Caco-2 (cell line): ENCODE measurements around the gene NDC1. TPM values are rescaled to one million over a fixed set of nuclear protein-coding genes. Genes with fewer than 3 reads are reported as not detected.

ENCODE experiments used
- BruUV-seq: library from RNA; stranded (reverse); fragments of 400-500 nt; replicated peaks from 2 replicates; lab custom pipeline; 2021; lab: Mats Ljungman, UMichigan
- CTCF ChIA-PET: fragments of 300-600 bp; sonication (Branson Sonifier 250); formaldehyde crosslinking; loops from one replicate; lab custom pipeline; 2022; ENCODE audit warnings: antibody characterized with exemption; lab: Charles Lee
- POLR2A ChIA-PET: fragments of 300-600 bp; sonication (Branson Sonifier 250); formaldehyde crosslinking; loops from one replicate; lab custom pipeline; 2022; ENCODE audit warnings: antibody characterized with exemption; lab: Charles Lee
- DNase-seq, 2 experiments: peaks; one replicate each; pipeline versions ENCODE4 v3.0.0 to v3.0.0-alpha.2; 2020 to 2022
- H3K27me3 ChIP-seq: replicated peaks from 2 replicates; pipeline ENCODE4 v1.6.0; 2011; ENCODE audit warnings: low read length; ENCODE audit not compliant: control insufficient read depth, insufficient read depth
- H3K36me3 ChIP-seq: 2 replicates; pipeline ENCODE4 v1.5.1; 2011; ENCODE audit warnings: low read length; ENCODE audit not compliant: control insufficient read depth, insufficient read depth
- H3K4me1 ChIP-seq: fragments of 250-450 bp; sonication (Bioruptor Pico); 2 replicates; pipeline ENCODE4 v1.5.1; 2020; ENCODE audit warnings: mild to moderate bottlenecking
- H3K4me3 ChIP-seq: 2 replicates; pipeline ENCODE4 v1.5.1; 2011; ENCODE audit warnings: low read depth, mild to moderate bottlenecking, control low read depth, low read length
- H3K9me3 ChIP-seq: fragments of 250-450 bp; sonication (Bioruptor Pico); 2 replicates; pipeline ENCODE4 v1.5.1; 2020; ENCODE audit warnings: mild to moderate bottlenecking, moderate library complexity
- H3K27ac Mint-ChIP-seq: one replicate; pipeline ENCODE4 v1.8.0; 2022; ENCODE audit warnings: mixed read lengths; ENCODE audit not compliant: unreplicated experiment
- H3K27me3 Mint-ChIP-seq: one replicate; pipeline ENCODE4 v1.8.0; 2022; ENCODE audit warnings: mixed read lengths; ENCODE audit not compliant: insufficient read depth, unreplicated experiment
- H3K36me3 Mint-ChIP-seq: one replicate; pipeline ENCODE4 v1.8.0; 2022; ENCODE audit warnings: mild to moderate bottlenecking, mixed read lengths; ENCODE audit not compliant: insufficient read depth, unreplicated experiment
- H3K4me1 Mint-ChIP-seq: one replicate; pipeline ENCODE4 v1.8.0; 2022; ENCODE audit warnings: low read depth, mixed read lengths; ENCODE audit not compliant: unreplicated experiment
- H3K4me3 Mint-ChIP-seq: one replicate; pipeline ENCODE4 v1.8.0; 2022; ENCODE audit warnings: mild to moderate bottlenecking, moderate library complexity, mixed read lengths; ENCODE audit not compliant: unreplicated experiment
- H3K9me3 Mint-ChIP-seq: one replicate; pipeline ENCODE4 v1.8.0; 2022; ENCODE audit warnings: mixed read lengths; ENCODE audit not compliant: unreplicated experiment
- CTCF ChIP-seq, 2 experiments: fragments of 200-600 bp in 1 of 2; IDR thresholded peaks; 1 replicate in 1 of 2; 2 replicates in 1 of 2; pipeline versions ENCODE4 v1.5.1 to v1.8.0; 2011 to 2022; ENCODE audit warnings: antibody characterized with exemption in 1 of 2, control low read depth in 1 of 2, inconsistent platforms in 1 of 2, low read depth in 1 of 2, low read length in 1 of 2, mild to moderate bottlenecking in 1 of 2, moderate library complexity in 1 of 2; ENCODE audit not compliant: insufficient read depth in 1 of 2, severe bottlenecking in 1 of 2, unreplicated experiment in 1 of 2
- intact Hi-C: fragments of 100-400 bp; cut with micrococcal nuclease; formaldehyde crosslinking; loops from one replicate; pipeline ENCODE4 v1.10.0; 2022; ENCODE audit not compliant: unreplicated experiment
- total RNA-seq: library from RNA; stranded (reverse); gene quantifications from 2 replicates; pipeline ENCODE4 v1.2.3, GENCODE V29; 2022

Gene NDC1
- total RNA-seq, 1 experiment from 2014 or later = 28.8 TPM

GRCh38 chr1:53738205-53739108, 99.6 kb downstream of the NDC1 start:
- DNase-seq = peak in 1 of 2 experiments; percentile 3

DNA sequence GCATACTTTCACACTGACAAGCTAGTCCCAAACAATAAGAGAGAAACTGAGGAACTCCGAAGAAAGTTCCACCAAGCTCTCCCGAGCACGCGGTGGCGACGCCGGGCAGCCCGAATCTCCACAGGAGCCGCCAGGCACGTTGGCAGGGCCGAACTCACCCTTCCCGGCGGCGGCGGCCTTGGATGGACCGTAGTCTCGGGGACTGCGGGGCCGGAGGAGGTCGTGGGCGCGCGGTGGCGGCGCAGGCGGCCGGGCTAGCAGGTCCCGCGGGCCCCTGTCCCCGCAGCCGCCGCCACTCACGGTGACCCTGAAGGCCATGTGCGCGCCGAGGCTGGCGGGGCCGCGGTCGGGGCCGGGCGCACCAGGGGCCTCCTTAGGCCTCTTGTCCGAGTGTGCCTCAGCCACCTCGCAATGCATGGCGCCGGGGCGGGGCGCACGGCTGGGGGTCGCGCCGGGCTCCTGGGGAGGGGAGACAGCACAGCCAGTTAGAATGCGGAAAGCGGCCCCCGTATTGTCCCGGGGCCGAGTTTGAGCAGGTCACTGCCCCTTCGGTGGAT, 100.4 kb downstream of the NDC1 start:
- ChIA-PET CTCF (no interaction called here), POLR2A (no interaction called here)
- Mint-ChIP-seq H3K4me3 (no peak overlapping the region), H3K27ac (no peak overlapping the region), H3K36me3 (no peaks in the 10 kb centered on the region), H3K9me3 (peaks cover 12% of the 10 kb centered on the region), H3K4me1 (no peaks in the 10 kb centered on the region), H3K27me3 (peaks cover 20% of the 10 kb centered on the region)
- H3K36me3 ChIP-seq = no peaks in the 10 kb centered on the region
- H3K27me3 ChIP-seq = peaks cover 2% of the 10 kb centered on the region
- no peak for TF ChIP-seq CTCF (IDR thresholded peaks at IDR 0.05; ENCODE audit: insufficient read depth in 1 of 2, low read depth in 1 of 2, low read length in 1 of 2, severe bottlenecking in 1 of 2, unreplicated experiment in 1 of 2)
- no peaks in the 10 kb centered on the region for H3K9me3 ChIP-seq
- peak in 1 of 2 experiments; percentile 2 for DNase-seq
- intact Hi-C loops = no loop called here
- BruUV-seq = no TSS peak
- H3K4me1 ChIP-seq = no peaks in the 10 kb centered on the region
- H3K4me3 ChIP-seq = no peak overlapping the region

More at GRCh38 chr1:53738205-53739108, 99.6 kb downstream of the NDC1 start:
- Mint-ChIP-seq H3K4me3 (peak overlapping the region; percentile 42), H3K27ac (no peak overlapping the region), H3K36me3 (no peaks in the 10 kb centered on the region), H3K4me1 (no peaks in the 10 kb centered on the region), H3K27me3 (peaks cover 22% of the 10 kb centered on the region), H3K9me3 (peaks cover 19% of the 10 kb centered on the region)
- H3K4me1 ChIP-seq = no peaks in the 10 kb centered on the region
- peaks cover 2% of the 10 kb centered on the region for H3K27me3 ChIP-seq
- ChIA-PET POLR2A (no interaction called here), CTCF (no interaction called here)
- BruUV-seq = no TSS peak
- no peaks in the 10 kb centered on the region for H3K9me3 ChIP-seq
- intact Hi-C loops = no loop called here
- no peak for TF ChIP-seq CTCF (IDR thresholded peaks at IDR 0.05; ENCODE audit: insufficient read depth in 1 of 2, low read depth in 1 of 2, low read length in 1 of 2, severe bottlenecking in 1 of 2, unreplicated experiment in 1 of 2)
- H3K4me3 ChIP-seq = peak overlapping the region; percentile 43
- H3K36me3 ChIP-seq = no peaks in the 10 kb centered on the region

DNA sequence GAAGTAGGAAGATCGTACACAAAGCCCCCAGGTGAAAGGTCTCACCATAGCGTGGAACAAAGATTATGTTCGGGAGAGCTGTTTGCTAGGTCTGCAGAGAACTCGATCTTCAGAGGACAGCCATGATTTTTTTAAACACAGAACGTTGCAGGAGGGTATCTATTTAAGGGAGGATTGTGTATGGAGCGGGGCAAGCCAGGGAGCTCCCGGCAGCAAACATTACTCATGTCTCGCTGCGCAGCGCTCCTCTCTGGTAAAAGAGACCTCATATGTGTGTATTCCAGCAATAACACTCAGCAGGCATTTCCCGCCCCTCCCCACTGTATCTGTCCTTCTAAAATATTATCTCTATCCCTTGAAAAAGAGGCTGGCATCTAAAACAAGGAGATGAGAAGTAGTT, 101.8 kb downstream of the NDC1 start:
- H3K4me3 Mint-ChIP-seq = no peak overlapping the region
- intact Hi-C loops = no loop called here
- H3K27me3 Mint-ChIP-seq = peaks cover 15% of the 10 kb centered on the region
- no peak for DNase-seq
- no peaks in the 10 kb centered on the region for H3K9me3 Mint-ChIP-seq
- POLR2A ChIA-PET = no interaction called here
- no peak overlapping the region for H3K4me3 ChIP-seq
- no peak overlapping the region for H3K27ac Mint-ChIP-seq
- H3K4me1 ChIP-seq = no peaks in the 10 kb centered on the region
- no TSS peak for BruUV-seq
- H3K36me3 Mint-ChIP-seq = no peaks in the 10 kb centered on the region
- TF ChIP-seq CTCF (IDR thresholded peaks at IDR 0.05; ENCODE audit: insufficient read depth in 1 of 2, low read depth in 1 of 2, low read length in 1 of 2, severe bottlenecking in 1 of 2, unreplicated experiment in 1 of 2) = no peak
- H3K9me3 ChIP-seq = no peaks in the 10 kb centered on the region
- H3K4me1 Mint-ChIP-seq = no peaks in the 10 kb centered on the region
- H3K27me3 ChIP-seq = peaks cover 2% of the 10 kb centered on the region
- H3K36me3 ChIP-seq = no peaks in the 10 kb centered on the region
- CTCF ChIA-PET = no interaction called here
